Measurements from ENCODE around the gene HDAC4. TPM values are rescaled to one million over a fixed set of nuclear protein-coding genes. Genes with fewer than 3 reads are reported as not detected.
"Not testable (repeated sequence)": the region's sequence is repeated elsewhere in the genome, so short reads cannot be mapped to it uniquely, and the experiment has no call there.

HDAC4 gene
- total RNA-seq, 1 donor from 2014 or later: 7.8 TPM

- H3K36me3 ChIP-seq (ENCODE audit: control insufficient read depth, insufficient read depth, low read length): no peaks in the 10 kb centered on the region
- no peak overlapping the region for H3K4me3 ChIP-seq (ENCODE audit: low read depth, low read length)
- H3K27me3 ChIP-seq (ENCODE audit: control insufficient read depth, insufficient read depth, low read length): no peaks in the 10 kb centered on the region
- TF ChIP-seq CTCF (IDR thresholded peaks at IDR 0.05; ENCODE audit: insufficient read depth, low read length, poor library complexity, severe bottlenecking): no peak
- no peak for DNase-seq (ENCODE audit: low read depth)
Measured at GRCh38 chr2:239282448-239283287, 118.2 kb downstream of the HDAC4 start.

GRCh38 chr2:239280296-239281017 is 120.4 kb downstream of the HDAC4 start:
- H3K36me3 ChIP-seq (ENCODE audit: control insufficient read depth, insufficient read depth, low read length); H3K27me3 ChIP-seq (ENCODE audit: control insufficient read depth, insufficient read depth, low read length); H3K4me3 ChIP-seq (ENCODE audit: low read depth, low read length): not testable (repeated sequence)
- DNase-seq (ENCODE audit: low read depth): peak; percentile 53

GRCh38 chr2:239279508-239280295 is 121.1 kb downstream of the HDAC4 start:
- no peaks in the 10 kb centered on the region for H3K27me3 ChIP-seq (ENCODE audit: control insufficient read depth, insufficient read depth, low read length)
- DNase-seq (ENCODE audit: low read depth): no peak
- no peak for TF ChIP-seq CTCF (IDR thresholded peaks at IDR 0.05; ENCODE audit: insufficient read depth, low read length, poor library complexity, severe bottlenecking)

GRCh38 chr2:239278941-239279365 is 121.9 kb downstream of the HDAC4 start:
- no peak for TF ChIP-seq CTCF (IDR thresholded peaks at IDR 0.05; ENCODE audit: insufficient read depth, low read length, poor library complexity, severe bottlenecking)
- Histone ChIP-seq H3K27me3 (ENCODE audit: control insufficient read depth, insufficient read depth, low read length) (no peaks in the 10 kb centered on the region), H3K36me3 (ENCODE audit: control insufficient read depth, insufficient read depth, low read length) (no peaks in the 10 kb centered on the region), H3K4me3 (ENCODE audit: low read depth, low read length) (no peak overlapping the region)
- no peak for DNase-seq (ENCODE audit: low read depth)

More at GRCh38 chr2:239279508-239280295, 121.1 kb downstream of the HDAC4 start:
- no peaks in the 10 kb centered on the region for H3K36me3 ChIP-seq (ENCODE audit: control insufficient read depth, insufficient read depth, low read length)
- no peak overlapping the region for H3K4me3 ChIP-seq (ENCODE audit: low read depth, low read length)

GRCh38 chr2:239278361-239278760 is 122.5 kb downstream of the HDAC4 start:
- Histone ChIP-seq H3K27me3 (ENCODE audit: control insufficient read depth, insufficient read depth, low read length) (no peaks in the 10 kb centered on the region), H3K36me3 (ENCODE audit: control insufficient read depth, insufficient read depth, low read length) (no peaks in the 10 kb centered on the region), H3K4me3 (ENCODE audit: low read depth, low read length) (no peak overlapping the region)
- TF ChIP-seq CTCF (IDR thresholded peaks at IDR 0.05; ENCODE audit: insufficient read depth, low read length, poor library complexity, severe bottlenecking): no peak
- no peak for DNase-seq (ENCODE audit: low read depth)

Data from kidney epithelial cell (primary cell).